Large intestine (tissue), 3 donors: ENCODE measurements around the gene FAM222B. TPM values are rescaled to one million over a fixed set of nuclear protein-coding genes. Genes with fewer than 3 reads are reported as not detected.
"Not testable (repeated sequence)": the region's sequence is repeated elsewhere in the genome, so short reads cannot be mapped to it uniquely, and the experiment has no call there.

Source experiments
- DNase-seq, 2 donors: peaks; one replicate each; pipeline versions ENCODE4 v3.0.0 to v3.0.0-alpha.2; 2013
- H3K27ac ChIP-seq: one replicate; pipeline ENCODE4 v1.5.1; 2013; ENCODE audit warnings: low read length
- H3K27me3 ChIP-seq: 2 replicates; pipeline ENCODE4 v1.6.1; 2013; ENCODE audit warnings: low read length; ENCODE audit not compliant: control insufficient read depth, insufficient read depth
- H3K36me3 ChIP-seq: 2 replicates; pipeline ENCODE4 v1.6.1; 2013; ENCODE audit warnings: low read length; ENCODE audit not compliant: control insufficient read depth, insufficient read depth
- H3K4me1 ChIP-seq: one replicate; pipeline ENCODE4 v1.6.1; 2013; ENCODE audit warnings: low read length; ENCODE audit not compliant: control insufficient read depth, insufficient read depth
- H3K4me3 ChIP-seq: one replicate; pipeline ENCODE4 v1.5.1; 2013; ENCODE audit warnings: low read length
- H3K9me3 ChIP-seq: one replicate; pipeline ENCODE4 v1.6.1; 2013; ENCODE audit warnings: mild to moderate bottlenecking, low read depth, low read length, moderate library complexity; ENCODE audit not compliant: control insufficient read depth
- WGBS: methylation state at CpG from one replicate; pipeline ENCODE4 v1.1.5; 2013; ENCODE audit warnings: low lambda C conversion rate; ENCODE audit not compliant: insufficient coverage; 5-methylcytosine and 5-hydroxymethylcytosine counted together
- polyA plus RNA-seq: library from polyadenylated mRNA; unstranded; fragments of 120-200 nt; gene quantifications from one replicate; pipeline ENCODE4 v1.2.1, GENCODE V29; 2013

FAM222B gene
- polyA plus RNA-seq, 1 donor, result 24.0 TPM

- DNase-seq, result peak; percentile 65 to 90
- peaks cover 38% of the 10 kb centered on the region for H3K4me1 ChIP-seq
- peaks cover 37% of the 10 kb centered on the region for H3K36me3 ChIP-seq
- WGBS, result no CpG with 5 or more reads among the region's 49 CpGs
- peak within 1 kb of the TSS; percentile 99 for H3K27ac ChIP-seq
- H3K9me3 ChIP-seq, result no peaks in the 10 kb centered on the region
- no peaks in the 10 kb centered on the region for H3K27me3 ChIP-seq
- H3K4me3 ChIP-seq, result peak within 1 kb of the TSS; percentile 92
These were observed 116.4 kb downstream of the FAM222B start, which contains the start of gene TLCD1 for GRCh38 chr17:28726226-28726626. TLCD1 (minus strand) TSS chr17:28726233; CDS start chr17:28726097, 136 bp downstream.

GRCh38 chr17:28725660-28726225 is 116.8 kb downstream of the FAM222B start:
- Histone ChIP-seq H3K9me3 (no peaks in the 10 kb centered on the region), H3K4me1 (peaks cover 38% of the 10 kb centered on the region), H3K4me3 (peak overlapping the region; percentile 92), H3K27ac (peak overlapping the region; percentile 58), H3K27me3 (no peaks in the 10 kb centered on the region), H3K36me3 (peaks cover 41% of the 10 kb centered on the region)
- no CpG with 5 or more reads among the region's 45 CpGs for WGBS
- DNase-seq, result peak; percentile 64 to 85

GRCh38 chr17:28725166-28725659 is 117.4 kb downstream of the FAM222B start:
- Histone ChIP-seq H3K9me3 (no peaks in the 10 kb centered on the region), H3K27me3 (no peaks in the 10 kb centered on the region), H3K4me1 (peaks cover 38% of the 10 kb centered on the region), H3K27ac (peak overlapping the region; percentile 58), H3K4me3 (peak overlapping the region; percentile 92), H3K36me3 (peaks cover 41% of the 10 kb centered on the region)
- no CpG with 5 or more reads among the region's 20 CpGs for WGBS
- peak in 1 of 2 donors; percentile 51 for DNase-seq

GRCh38 chr17:28724500-28725165 is 118.0 kb downstream of the FAM222B start:
- no peaks in the 10 kb centered on the region for H3K27me3 ChIP-seq
- peaks cover 38% of the 10 kb centered on the region for H3K4me1 ChIP-seq
- no CpG with 5 or more reads among the region's 10 CpGs for WGBS
- H3K4me3 ChIP-seq, result no peak overlapping the region
- peak in 1 of 2 donors; percentile 34 for DNase-seq
- H3K9me3 ChIP-seq, result no peaks in the 10 kb centered on the region
- peak overlapping the region; percentile 58 for H3K27ac ChIP-seq
- H3K36me3 ChIP-seq, result peaks cover 41% of the 10 kb centered on the region

- not testable (repeated sequence) for H3K4me3 ChIP-seq, DNase-seq, H3K9me3 ChIP-seq, H3K27me3 ChIP-seq, H3K27ac ChIP-seq
- H3K36me3 ChIP-seq, result peaks cover 41% of the 10 kb centered on the region
- H3K4me1 ChIP-seq, result peaks cover 38% of the 10 kb centered on the region
- WGBS, result 67% methylated on average over 1 of the region's 4 CpGs
These were observed 118.6 kb downstream of the FAM222B start for GRCh38 chr17:28723836-28724499.

GRCh38 chr17:28723159-28723835 is 119.3 kb downstream of the FAM222B start:
- H3K4me3 ChIP-seq, result no peak overlapping the region
- no peaks in the 10 kb centered on the region for H3K9me3 ChIP-seq
- H3K27me3 ChIP-seq, result no peaks in the 10 kb centered on the region
- 100% methylated on average over 1 of the region's 6 CpGs for WGBS
- no peak overlapping the region for H3K27ac ChIP-seq
- H3K4me1 ChIP-seq, result peaks cover 45% of the 10 kb centered on the region
- peaks cover 41% of the 10 kb centered on the region for H3K36me3 ChIP-seq
- no peak for DNase-seq

GRCh38 chr17:28722417-28723158 is 120.0 kb downstream of the FAM222B start:
- no peak for DNase-seq
- no peak overlapping the region for H3K27ac ChIP-seq
- no peaks in the 10 kb centered on the region for H3K9me3 ChIP-seq
- peaks cover 50% of the 10 kb centered on the region for H3K4me1 ChIP-seq
- peaks cover 41% of the 10 kb centered on the region for H3K36me3 ChIP-seq
- no peaks in the 10 kb centered on the region for H3K27me3 ChIP-seq
- no peak overlapping the region for H3K4me3 ChIP-seq
- no CpG with 5 or more reads among the region's 7 CpGs for WGBS

GRCh38 chr17:28720997-28721329 is 121.6 kb downstream of the FAM222B start:
- not testable (repeated sequence) for H3K27me3 ChIP-seq, DNase-seq, H3K9me3 ChIP-seq, H3K27ac ChIP-seq
- H3K4me3 ChIP-seq, result peak overlapping the region; percentile 88
- H3K4me1 ChIP-seq, result peaks cover 52% of the 10 kb centered on the region
- peaks cover 41% of the 10 kb centered on the region for H3K36me3 ChIP-seq
- no CpG with 5 or more reads among the region's 19 CpGs for WGBS

- no CpG with 5 or more reads among the region's 30 CpGs for WGBS
- H3K9me3 ChIP-seq, result peaks cover 6% of the 10 kb centered on the region
- peaks cover 48% of the 10 kb centered on the region for H3K4me1 ChIP-seq
- H3K27ac ChIP-seq, result peak overlapping the region; percentile 75
- H3K4me3 ChIP-seq, result peak overlapping the region; percentile 88
- no peak for DNase-seq
- H3K36me3 ChIP-seq, result peaks cover 46% of the 10 kb centered on the region
- H3K27me3 ChIP-seq, result peaks cover 7% of the 10 kb centered on the region
These were observed 122.2 kb downstream of the FAM222B start for GRCh38 chr17:28720247-28720996.
